NAMALWA (cell line): ENCODE data around the gene CAV1.
"Not testable (repeated sequence)": the region's sequence is repeated elsewhere in the genome, so short reads cannot be mapped to it uniquely, and the experiment has no call there.

Experiments used
- DNase-seq: peaks from one replicate; pipeline ENCODE4 v3.0.0-alpha.2; 2015; ENCODE audit warnings: low spot score

CAV1 gene

GRCh38 chr7:116524609-116525297 lies at the start of gene CAV1:
Gene CAV1 (plus strand): TSS chr7:116525036. CDS start chr7:116525063, 27 bp downstream.
- no peak for DNase-seq

- DNase-seq, result no peak
These were observed 47.2 kb upstream of the CAV1 start for GRCh38 chr7:116477625-116478024.

- DNase-seq, result no peak
These were observed 46.0 kb upstream of the CAV1 start for GRCh38 chr7:116478834-116479233.

GRCh38 chr7:116483271-116483942 lies 41.4 kb upstream of the CAV1 start:
- DNase-seq, result no peak

GRCh38 chr7:116484389-116484788 lies 40.4 kb upstream of the CAV1 start:
- DNase-seq, result not testable (repeated sequence)

GRCh38 chr7:116487907-116488521 lies 36.8 kb upstream of the CAV1 start:
- no peak for DNase-seq

- no peak for DNase-seq
These were observed 34.5 kb upstream of the CAV1 start for GRCh38 chr7:116490351-116490750.

- DNase-seq, result no peak
These were observed 32.8 kb upstream of the CAV1 start for GRCh38 chr7:116491887-116492653.

- DNase-seq, result no peak
These were observed 32.2 kb upstream of the CAV1 start for GRCh38 chr7:116492654-116493109.

GRCh38 chr7:116493449-116493848 lies 31.4 kb upstream of the CAV1 start:
- no peak for DNase-seq

GRCh38 chr7:116494472-116494871 lies 30.4 kb upstream of the CAV1 start:
- DNase-seq, result no peak

- DNase-seq, result no peak
These were observed 29.1 kb upstream of the CAV1 start for GRCh38 chr7:116495736-116496135.

GRCh38 chr7:116496653-116497052 lies 28.2 kb upstream of the CAV1 start:
- no peak for DNase-seq

GRCh38 chr7:116497708-116498107 lies 27.1 kb upstream of the CAV1 start:
- DNase-seq, result no peak

- DNase-seq, result no peak
These were observed 25.4 kb upstream of the CAV1 start, which contains the start of gene CAV2 for GRCh38 chr7:116499168-116500077. Gene CAV2 (plus strand): TSS chr7:116499738. CDS start chr7:116499782, 44 bp downstream.

GRCh38 chr7:116500078-116500853 lies 24.6 kb upstream of the CAV1 start:
- DNase-seq, result no peak

- no peak for DNase-seq
These were observed 23.2 kb upstream of the CAV1 start for GRCh38 chr7:116501425-116502167.

- DNase-seq, result no peak
These were observed 22.4 kb upstream of the CAV1 start for GRCh38 chr7:116502201-116503096.

GRCh38 chr7:116503835-116504234 lies 21.0 kb upstream of the CAV1 start:
- no peak for DNase-seq
